ENCODE measurements around the gene MTHFD2L. TPM values are rescaled to one million over a fixed set of nuclear protein-coding genes. Genes with fewer than 3 reads are reported as not detected.

Gene MTHFD2L
- total RNA-seq, 2 donors from 2014 or later = 7.3 to 7.6 TPM

DNA sequence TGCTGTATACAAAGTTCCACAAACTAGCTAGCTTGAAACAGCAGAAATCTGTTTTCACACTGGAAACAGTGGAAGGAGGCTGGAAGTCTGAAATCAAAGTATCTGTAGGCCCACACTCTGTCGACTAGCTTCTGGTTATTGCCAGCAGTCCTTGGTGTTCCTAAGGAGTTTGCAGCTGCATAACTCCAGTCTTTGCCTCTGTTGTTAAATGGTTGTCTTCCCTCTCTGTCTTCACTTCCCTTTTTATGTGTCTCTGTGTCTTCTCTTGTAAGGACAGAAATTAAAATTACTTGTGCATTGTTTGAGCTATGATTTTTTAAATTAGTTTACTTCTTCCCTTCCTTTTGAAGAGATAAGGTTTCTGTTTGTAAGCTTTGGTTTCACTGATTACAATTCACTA is 8.2 kb downstream of the MTHFD2L start:
- no peak for ATAC-seq
- Mint-ChIP-seq H3K27ac (no peak overlapping the region), H3K36me3 (peaks cover 11 to 18% of the 10 kb centered on the region in 2 donors), H3K9me3 (no peaks in the 10 kb centered on the region)
- DNase-seq (ENCODE audit: low spot score in 2 of 2) = no peak

GRCh38 chr4:74166818-74167217 is 8.9 kb downstream of the MTHFD2L start:
- H3K36me3 Mint-ChIP-seq = peaks cover 5 to 12% of the 10 kb centered on the region in 2 donors
- DNase-seq (ENCODE audit: low spot score in 2 of 2) (no peak), ATAC-seq (no peak)
- H3K27ac Mint-ChIP-seq = no peak overlapping the region
- H3K9me3 Mint-ChIP-seq = no peaks in the 10 kb centered on the region

DNA sequence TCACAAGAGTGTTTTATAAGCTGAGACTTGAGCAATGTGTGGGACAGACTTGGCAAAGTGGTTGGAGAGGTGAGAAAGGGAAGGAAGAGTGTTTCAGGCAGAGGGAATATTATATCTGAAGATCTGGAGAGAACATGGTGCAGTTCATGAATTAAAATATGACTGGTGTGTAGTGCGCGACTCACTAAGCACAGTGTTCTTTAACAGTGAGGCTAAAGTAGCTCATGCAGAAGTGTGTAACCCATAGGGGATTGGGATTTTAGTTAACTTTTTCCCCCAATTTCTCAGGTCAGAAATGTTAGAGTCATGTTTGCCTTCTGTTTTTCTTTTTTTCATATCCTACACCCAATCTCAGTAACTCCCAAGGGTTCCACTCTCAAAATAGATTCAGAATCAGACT is 9.7 kb downstream of the MTHFD2L start:
- no peak overlapping the region for H3K27ac Mint-ChIP-seq
- ATAC-seq (no peak), DNase-seq (ENCODE audit: low spot score in 2 of 2) (no peak)
- H3K9me3 Mint-ChIP-seq = no peaks in the 10 kb centered on the region
- H3K36me3 Mint-ChIP-seq = peaks cover 4 to 12% of the 10 kb centered on the region in 2 donors

GRCh38 chr4:74168841-74169240 is 10.9 kb downstream of the MTHFD2L start:
- no peaks in the 10 kb centered on the region for H3K9me3 Mint-ChIP-seq
- ATAC-seq = no peak

DNA sequence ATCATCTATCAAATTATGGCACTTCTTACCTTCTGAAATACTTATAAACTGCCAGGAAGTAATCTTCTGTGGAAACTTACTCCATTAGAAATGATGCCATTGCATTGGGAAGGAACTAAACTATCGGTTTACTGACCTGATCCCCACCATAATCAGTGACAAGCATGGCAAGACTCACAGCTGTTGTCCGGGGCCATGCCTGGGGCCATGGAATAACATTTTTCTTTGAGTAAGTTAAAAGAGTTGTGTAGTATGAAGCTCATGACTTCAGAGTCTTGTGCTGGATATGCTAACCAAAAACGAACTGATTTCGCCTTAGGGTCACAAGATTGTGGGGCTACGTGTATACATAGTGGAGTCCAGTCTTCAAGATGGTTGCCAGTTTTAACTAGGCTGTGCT is 15.4 kb downstream of the MTHFD2L start:
- peaks cover 0 to 6% of the 10 kb centered on the region in 2 donors for H3K36me3 Mint-ChIP-seq
- DNase-seq (ENCODE audit: low spot score in 2 of 2) (no peak), ATAC-seq (no peak)
- no peaks in the 10 kb centered on the region for H3K9me3 Mint-ChIP-seq
- no peak overlapping the region for H3K27ac Mint-ChIP-seq

More at GRCh38 chr4:74168841-74169240, 10.9 kb downstream of the MTHFD2L start:
- no peak for DNase-seq (ENCODE audit: low spot score in 2 of 2)
- H3K36me3 Mint-ChIP-seq = peaks cover 4 to 12% of the 10 kb centered on the region in 2 donors
- H3K27ac Mint-ChIP-seq = no peak overlapping the region

DNA sequence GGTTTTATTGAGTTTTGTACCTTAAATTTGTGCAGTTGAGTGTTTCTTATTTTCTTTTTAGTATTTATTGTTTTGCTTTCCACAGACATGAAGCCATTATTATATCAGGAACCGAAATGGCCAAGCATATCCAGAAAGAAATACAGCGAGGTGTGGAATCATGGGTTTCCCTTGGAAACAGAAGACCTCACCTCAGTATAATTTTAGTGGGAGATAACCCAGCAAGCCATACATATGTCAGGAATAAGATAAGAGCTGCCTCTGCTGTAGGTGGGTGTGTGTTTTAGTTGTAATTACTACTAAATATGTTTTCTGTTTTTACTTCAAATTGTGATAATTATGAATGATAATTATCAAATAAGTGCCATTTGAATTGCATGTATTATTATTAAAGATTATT is 16.5 kb downstream of the MTHFD2L start:
- no peaks in the 10 kb centered on the region for H3K9me3 Mint-ChIP-seq
- no peak overlapping the region for H3K27ac Mint-ChIP-seq
- peaks cover 0 to 6% of the 10 kb centered on the region in 2 donors for H3K36me3 Mint-ChIP-seq
- ATAC-seq = no peak
- DNase-seq (ENCODE audit: low spot score in 2 of 2) = no peak

DNA sequence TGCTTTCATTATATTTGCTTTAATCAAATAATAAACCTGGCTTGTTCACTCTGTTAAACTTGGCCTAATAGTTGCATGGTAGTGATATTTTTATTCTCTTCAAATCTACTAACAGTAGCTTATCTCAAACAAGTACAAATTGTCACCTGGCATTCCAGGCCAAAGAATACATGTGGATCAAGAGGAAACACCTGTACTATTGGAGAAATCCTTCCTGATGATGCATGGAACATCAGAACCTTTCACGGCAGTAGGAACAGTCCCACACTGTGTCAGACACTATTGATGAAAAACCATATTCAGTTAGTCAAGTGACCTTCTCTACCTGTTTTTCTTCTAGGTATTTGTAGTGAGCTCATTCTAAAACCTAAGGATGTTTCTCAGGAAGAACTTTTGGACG is 17.0 kb downstream of the MTHFD2L start:
- Mint-ChIP-seq H3K36me3 (peaks cover 0 to 6% of the 10 kb centered on the region in 2 donors), H3K9me3 (no peaks in the 10 kb centered on the region), H3K27ac (no peak overlapping the region)
- ATAC-seq (no peak), DNase-seq (ENCODE audit: low spot score in 2 of 2) (no peak)

- Mint-ChIP-seq H3K27ac (no peak overlapping the region), H3K9me3 (no peaks in the 10 kb centered on the region), H3K36me3 (peaks cover 0 to 6% of the 10 kb centered on the region in 2 donors)
- DNase-seq (ENCODE audit: low spot score in 2 of 2) (no peak), ATAC-seq (no peak)
These were observed 17.5 kb downstream of the MTHFD2L start for GRCh38 chr4:74175379-74175778.

- DNase-seq (ENCODE audit: low spot score in 2 of 2) (no peak), ATAC-seq (no peak)
- H3K36me3 Mint-ChIP-seq = peaks cover 0 to 18% of the 10 kb centered on the region in 2 donors
- H3K9me3 Mint-ChIP-seq = no peaks in the 10 kb centered on the region
- no peak overlapping the region for H3K27ac Mint-ChIP-seq
These were observed 20.9 kb downstream of the MTHFD2L start for GRCh38 chr4:74178798-74179197.

- Mint-ChIP-seq H3K27ac (no peak overlapping the region), H3K36me3 (peaks cover 0 to 15% of the 10 kb centered on the region in 2 donors), H3K9me3 (no peaks in the 10 kb centered on the region)
- ATAC-seq = peak; percentile 76 to 88
- DNase-seq (ENCODE audit: low spot score in 2 of 2) = no peak
These were observed 23.3 kb downstream of the MTHFD2L start for GRCh38 chr4:74181219-74181618.

DNA sequence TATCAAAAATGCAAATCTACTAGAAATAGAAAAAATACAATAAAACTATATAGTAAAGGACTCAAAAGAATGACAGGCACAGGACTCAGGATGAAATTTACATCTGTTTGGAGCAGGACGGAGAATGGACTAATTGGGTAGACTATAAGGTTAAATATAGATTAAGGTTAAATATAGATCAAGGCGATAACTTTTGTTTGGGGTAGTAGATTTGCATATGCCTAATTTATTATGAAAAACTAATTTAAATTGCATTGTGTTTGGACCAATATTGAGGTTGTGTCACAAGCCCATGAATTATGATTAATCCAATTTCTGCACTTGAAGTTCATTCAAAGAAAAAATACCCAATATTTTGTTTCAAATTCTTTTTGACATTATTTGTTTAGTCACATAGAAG is 31.0 kb downstream of the MTHFD2L start:
- Mint-ChIP-seq H3K9me3 (no peaks in the 10 kb centered on the region), H3K36me3 (no peaks in the 10 kb centered on the region), H3K27ac (no peak overlapping the region)
- DNase-seq (ENCODE audit: low spot score in 2 of 2) = no peak
- ATAC-seq = no peak

DNA sequence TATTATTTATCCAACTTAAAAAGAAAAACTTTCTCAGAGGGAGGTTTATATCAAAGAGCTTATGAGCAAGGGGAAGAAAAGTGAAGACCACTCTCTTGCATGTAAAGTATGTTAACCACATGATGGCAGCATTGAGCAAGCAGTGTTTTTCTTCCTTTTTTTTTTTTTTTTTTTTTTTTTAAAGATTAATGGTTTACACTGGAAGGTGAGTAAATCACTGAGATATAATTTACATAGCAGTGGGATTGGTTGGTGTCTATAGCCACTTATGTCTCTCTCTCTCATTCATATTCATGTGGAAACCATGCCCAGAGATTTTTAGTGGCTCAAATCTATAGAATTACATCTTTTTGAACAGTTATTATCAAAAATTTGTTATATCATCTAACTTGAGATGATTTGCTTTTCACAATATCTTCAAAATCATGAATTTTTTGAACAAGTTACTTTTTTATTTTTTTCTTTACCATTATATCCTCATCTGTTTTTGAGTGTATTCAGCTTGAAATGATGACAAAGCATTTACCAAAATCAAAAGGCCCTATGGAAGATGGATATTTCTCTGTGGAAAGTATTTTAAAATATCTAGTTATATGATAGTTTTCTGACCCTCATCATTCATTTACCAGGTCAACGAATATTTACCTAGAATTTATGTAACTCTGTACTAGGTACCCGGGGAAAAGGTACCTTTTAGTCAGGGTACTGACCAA is 31.6 kb downstream of the MTHFD2L start:
- no peaks in the 10 kb centered on the region for H3K9me3 Mint-ChIP-seq

DNA sequence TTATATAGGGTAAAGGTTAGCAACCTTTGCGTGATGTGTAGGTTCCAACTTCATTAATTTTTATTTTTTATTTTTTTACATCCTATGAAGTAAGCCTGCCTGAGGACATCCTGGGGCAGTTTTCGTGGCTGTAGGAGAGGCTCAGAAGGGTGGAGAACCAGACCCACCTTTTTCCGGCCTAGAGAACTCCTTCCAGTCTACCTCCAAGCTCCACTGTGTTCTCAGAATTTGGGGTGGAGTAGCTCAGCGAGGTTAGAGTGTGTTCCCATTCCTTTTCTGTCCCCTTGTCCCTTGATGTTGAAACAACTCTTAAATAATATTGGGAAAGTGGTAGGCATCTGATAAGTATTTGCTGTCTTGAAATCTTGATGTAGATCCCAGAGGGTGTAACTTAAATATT is 32.4 kb downstream of the MTHFD2L start:
- DNase-seq (ENCODE audit: low spot score in 2 of 2) (no peak), ATAC-seq (no peak)
- Mint-ChIP-seq H3K36me3 (no peaks in the 10 kb centered on the region), H3K9me3 (no peaks in the 10 kb centered on the region), H3K27ac (no peak overlapping the region)

More for the DNA sequence above, 31.6 kb downstream of the MTHFD2L start:
- no peak for DNase-seq (ENCODE audit: low spot score in 2 of 2)
- ATAC-seq = peak; percentile 41 to 49
- H3K36me3 Mint-ChIP-seq = no peaks in the 10 kb centered on the region
- no peak overlapping the region for H3K27ac Mint-ChIP-seq

DNA sequence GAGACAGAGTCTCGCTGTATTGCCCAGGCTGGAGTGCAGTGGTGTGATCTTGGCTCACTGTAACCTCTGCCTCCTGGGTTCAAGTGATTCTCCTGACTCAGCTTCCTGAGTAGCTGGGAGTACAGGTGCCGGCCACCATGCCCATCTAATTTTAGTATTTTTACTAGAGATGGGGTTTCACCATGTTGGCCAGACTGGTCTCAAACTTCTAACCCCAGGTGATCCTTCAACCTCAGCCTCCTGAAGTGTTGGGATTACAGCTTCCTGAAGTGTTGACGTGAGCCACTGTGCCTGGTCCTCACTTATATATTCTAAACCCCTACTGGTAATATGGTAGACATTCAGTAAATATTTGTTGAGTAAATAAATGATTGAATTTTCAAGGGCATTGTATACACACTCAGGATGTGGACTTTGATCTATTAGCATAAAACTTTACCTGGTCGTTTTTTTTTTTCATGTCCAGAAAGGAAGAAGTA is 33.0 kb downstream of the MTHFD2L start:
- H3K27ac Mint-ChIP-seq = no peak overlapping the region
- no peaks in the 10 kb centered on the region for H3K36me3 Mint-ChIP-seq
- no peak for DNase-seq (ENCODE audit: low spot score in 2 of 2)
- ATAC-seq = no peak
- H3K9me3 Mint-ChIP-seq = no peaks in the 10 kb centered on the region

DNA sequence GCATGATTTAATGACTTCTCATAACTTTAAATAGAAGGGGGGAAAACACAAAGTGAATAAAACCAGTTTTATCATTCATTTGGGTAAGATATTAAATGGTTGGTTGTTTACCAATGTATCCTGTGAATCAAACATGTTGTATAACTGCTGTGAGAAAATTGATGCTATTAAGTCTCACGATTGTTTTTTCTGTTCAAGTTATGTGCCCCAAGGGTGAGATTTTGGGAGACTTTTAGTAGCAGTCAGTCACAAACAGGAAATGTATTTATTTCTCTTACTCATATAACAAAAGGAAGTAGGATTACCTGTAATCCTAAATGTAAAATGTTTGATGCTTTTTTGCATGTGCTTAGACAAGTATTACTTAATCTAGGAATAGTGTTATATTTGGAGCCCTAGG is 39.2 kb downstream of the MTHFD2L start:
- DNase-seq (ENCODE audit: low spot score in 2 of 2) = no peak
- no peak for ATAC-seq
- H3K27ac Mint-ChIP-seq = no peak overlapping the region

DNA sequence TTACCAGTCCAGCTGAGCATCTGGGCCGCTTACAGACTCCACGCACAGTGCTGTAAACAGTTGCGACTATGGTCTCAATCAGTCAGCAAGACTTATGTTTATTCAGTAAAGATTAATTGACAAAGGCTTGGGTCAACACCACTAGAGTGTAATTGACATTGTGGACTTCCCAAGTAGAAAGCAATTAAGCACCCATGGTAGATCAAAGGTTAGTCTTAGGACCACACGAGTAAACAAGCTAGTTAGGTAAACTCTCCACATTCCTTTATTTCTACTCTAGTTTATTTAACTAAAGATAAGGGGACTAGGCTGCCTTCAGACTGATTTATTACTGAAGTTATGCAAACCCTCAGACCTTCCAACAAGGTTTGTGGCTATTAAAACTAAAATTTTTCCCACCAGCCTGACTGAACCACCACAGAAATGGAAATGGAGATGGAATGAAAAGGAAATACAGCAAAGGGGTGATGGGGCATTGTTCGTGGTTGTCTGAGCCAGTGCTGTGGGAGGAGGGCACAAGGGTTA is 44.2 kb downstream of the MTHFD2L start:
- ATAC-seq (no peak), DNase-seq (ENCODE audit: low spot score in 2 of 2) (no peak)
- Mint-ChIP-seq H3K36me3 (peaks cover 9 to 11% of the 10 kb centered on the region in 2 donors), H3K9me3 (no peaks in the 10 kb centered on the region), H3K27ac (peak overlapping the region in 1 of 2 donors; percentile 29)

More for the DNA sequence above, 39.2 kb downstream of the MTHFD2L start:
- H3K9me3 Mint-ChIP-seq = no peaks in the 10 kb centered on the region
- H3K36me3 Mint-ChIP-seq = peaks cover 0 to 4% of the 10 kb centered on the region in 2 donors

GRCh38 chr4:74203467-74203866 is 45.5 kb downstream of the MTHFD2L start:
- peaks cover 9 to 11% of the 10 kb centered on the region in 2 donors for H3K36me3 Mint-ChIP-seq
- no peaks in the 10 kb centered on the region for H3K9me3 Mint-ChIP-seq
- ATAC-seq (no peak), DNase-seq (ENCODE audit: low spot score in 2 of 2) (no peak)
- no peak overlapping the region for H3K27ac Mint-ChIP-seq

DNA sequence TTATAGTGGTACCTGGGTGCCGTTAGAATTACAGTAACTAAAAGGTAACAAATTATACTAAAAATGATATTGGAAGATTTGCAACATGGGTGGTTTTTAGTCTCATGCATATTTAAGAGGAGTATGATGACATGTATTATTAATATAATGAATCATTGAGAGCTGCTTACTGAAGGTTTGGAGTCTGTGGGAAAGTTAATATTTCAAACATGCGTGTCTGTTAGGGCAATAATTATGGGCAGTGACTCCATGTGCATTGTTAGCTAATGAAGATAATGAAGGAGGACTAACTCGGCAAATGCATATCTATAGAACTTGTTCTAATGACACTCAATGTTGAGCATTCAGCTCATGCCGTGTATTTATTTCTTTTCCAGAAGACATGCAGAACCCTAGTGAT is 47.1 kb downstream of the MTHFD2L start:
- ATAC-seq (no peak), DNase-seq (ENCODE audit: low spot score in 2 of 2) (no peak)
- peaks cover 9 to 11% of the 10 kb centered on the region in 2 donors for H3K36me3 Mint-ChIP-seq
- H3K27ac Mint-ChIP-seq = no peak overlapping the region
- no peaks in the 10 kb centered on the region for H3K9me3 Mint-ChIP-seq
